ENCODE results near the gene SYNE2.
A peak's percentile ranks its signal among the peaks of the same experiment; 100 is the strongest.

The SYNE2 gene

GRCh38 chr14:64049616-64050381, 197.0 kb downstream of the SYNE2 start:
- TF ChIP-seq, protein P1, sequence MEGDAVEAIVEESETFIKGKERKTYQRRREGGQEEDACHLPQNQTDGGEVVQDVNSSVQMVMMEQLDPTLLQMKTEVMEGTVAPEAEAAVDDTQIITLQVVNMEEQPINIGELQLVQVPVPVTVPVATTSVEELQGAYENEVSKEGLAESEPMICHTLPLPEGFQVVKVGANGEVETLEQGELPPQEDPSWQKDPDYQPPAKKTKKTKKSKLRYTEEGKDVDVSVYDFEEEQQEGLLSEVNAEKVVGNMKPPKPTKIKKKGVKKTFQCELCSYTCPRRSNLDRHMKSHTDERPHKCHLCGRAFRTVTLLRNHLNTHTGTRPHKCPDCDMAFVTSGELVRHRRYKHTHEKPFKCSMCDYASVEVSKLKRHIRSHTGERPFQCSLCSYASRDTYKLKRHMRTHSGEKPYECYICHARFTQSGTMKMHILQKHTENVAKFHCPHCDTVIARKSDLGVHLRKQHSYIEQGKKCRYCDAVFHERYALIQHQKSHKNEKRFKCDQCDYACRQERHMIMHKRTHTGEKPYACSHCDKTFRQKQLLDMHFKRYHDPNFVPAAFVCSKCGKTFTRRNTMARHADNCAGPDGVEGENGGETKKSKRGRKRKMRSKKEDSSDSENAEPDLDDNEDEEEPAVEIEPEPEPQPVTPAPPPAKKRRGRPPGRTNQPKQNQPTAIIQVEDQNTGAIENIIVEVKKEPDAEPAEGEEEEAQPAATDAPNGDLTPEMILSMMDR (IDR thresholded peaks at IDR 0.05; ENCODE audit: low read depth, low read length) = no peak
- H3K4me3 ChIP-seq (ENCODE audit: low read depth, low read length) = no peak overlapping the region

DNA sequence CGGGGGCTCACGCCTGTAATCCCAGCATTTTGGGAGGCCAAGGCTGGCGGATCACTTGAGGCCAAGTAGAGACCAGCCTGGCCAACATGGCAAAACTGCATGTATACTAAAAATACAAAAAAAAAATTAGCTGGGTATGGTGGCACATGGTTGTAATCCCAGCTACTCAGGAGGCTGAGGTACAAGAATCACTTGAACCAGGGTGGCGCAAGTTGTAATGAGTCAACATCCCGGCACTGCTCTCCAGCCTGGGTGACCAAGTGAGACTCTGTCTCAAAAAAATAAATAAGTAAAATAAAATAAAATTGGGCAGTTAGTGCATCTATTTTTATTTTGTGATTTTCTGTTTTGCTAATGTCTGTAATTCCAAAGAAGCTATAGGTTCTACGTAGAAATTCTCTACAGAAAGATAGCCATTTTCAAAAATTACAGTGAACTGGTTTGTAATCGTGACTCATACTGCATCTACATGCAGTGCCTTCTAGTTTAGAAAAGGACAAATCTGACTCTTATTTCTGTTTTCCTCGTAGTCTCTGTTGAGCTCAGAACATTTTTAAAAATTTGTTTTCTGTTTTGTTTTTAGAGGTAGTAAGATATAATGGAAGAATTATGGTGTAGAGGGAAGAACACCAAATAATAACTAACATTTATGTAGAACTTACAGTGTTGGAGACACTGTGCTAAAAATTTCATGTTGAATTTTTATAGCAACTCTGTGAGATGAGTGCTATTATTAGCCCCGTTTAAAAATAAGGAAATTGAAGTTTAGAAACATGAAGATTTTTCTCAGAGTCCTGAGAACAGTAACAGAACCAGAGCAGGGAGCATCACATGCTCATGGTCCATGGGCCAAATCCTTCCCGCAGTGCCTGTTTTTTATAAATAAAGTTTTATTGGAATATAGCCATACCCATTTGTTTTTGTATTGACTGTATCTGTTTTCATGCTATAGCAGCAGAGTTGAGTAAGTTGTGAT, 201.2 kb downstream of the SYNE2 start:
- TF ChIP-seq, protein P1 (IDR thresholded peaks at IDR 0.05; ENCODE audit: low read depth, low read length) = no peak
- no peak overlapping the region for H3K4me3 ChIP-seq (ENCODE audit: low read depth, low read length)

DNA sequence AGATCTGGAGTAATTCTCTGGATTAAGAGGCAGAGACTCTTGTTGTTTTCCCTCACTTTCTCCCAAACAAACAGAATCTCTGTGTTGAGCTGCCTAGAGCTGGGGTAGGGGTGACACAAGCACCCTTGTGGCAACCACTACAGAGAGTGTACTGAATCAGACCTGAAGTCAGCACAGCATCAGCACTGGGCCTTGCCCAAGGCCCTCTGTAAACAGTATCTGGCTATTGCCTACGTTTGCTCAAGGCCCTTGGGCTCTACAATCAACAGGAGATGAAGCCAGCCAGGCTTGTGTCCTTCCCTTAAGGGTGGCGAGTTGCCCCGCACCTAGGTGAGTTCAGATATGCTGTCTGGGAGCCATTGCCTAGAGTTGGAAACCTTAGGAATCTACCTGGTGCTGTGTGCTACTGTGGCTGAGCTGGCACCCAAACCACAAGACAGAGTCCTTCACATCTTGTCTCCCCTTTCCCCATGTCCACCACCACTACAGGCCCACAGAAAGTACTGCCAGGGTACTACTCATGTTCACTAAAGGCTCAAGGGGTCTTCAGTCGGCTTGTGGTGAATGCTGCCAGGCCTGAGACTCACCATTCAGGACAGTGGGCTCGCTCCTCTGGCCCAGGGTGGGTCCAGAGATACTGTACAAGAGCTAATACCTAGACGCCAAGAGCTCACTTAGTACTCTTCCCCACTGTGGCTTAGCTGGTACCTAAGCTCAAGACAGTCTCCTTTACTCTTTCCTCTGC, 206.8 kb downstream of the SYNE2 start:
- TF ChIP-seq, protein P1 (IDR thresholded peaks at IDR 0.05; ENCODE audit: low read depth, low read length) = no peak
- H3K4me3 ChIP-seq (ENCODE audit: low read depth, low read length) = no peak overlapping the region

DNA sequence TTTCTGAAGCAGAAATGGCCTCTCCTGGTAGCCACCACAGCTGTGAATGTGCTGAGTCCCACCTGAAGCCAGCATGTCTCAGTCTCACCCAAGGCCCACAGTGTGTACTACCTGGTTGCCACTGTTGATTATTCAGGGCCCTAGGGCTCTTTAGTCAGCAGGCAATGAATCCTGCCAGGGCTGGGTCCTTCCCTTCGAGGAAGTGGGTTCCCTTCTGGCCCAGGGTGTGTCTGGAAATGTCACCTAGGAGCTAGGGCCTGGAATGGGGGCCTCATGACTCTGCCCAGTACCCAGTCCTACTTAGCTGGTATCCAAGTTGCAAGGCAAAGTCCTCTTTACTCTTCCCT, 207.4 kb downstream of the SYNE2 start:
- no peak overlapping the region for H3K4me3 ChIP-seq (ENCODE audit: low read depth, low read length)
- TF ChIP-seq, protein P1 (IDR thresholded peaks at IDR 0.05; ENCODE audit: low read depth, low read length) = no peak

GRCh38 chr14:64060648-64061096, 207.9 kb downstream of the SYNE2 start:
- TF ChIP-seq, protein P1 (IDR thresholded peaks at IDR 0.05; ENCODE audit: low read depth, low read length) = peak; percentile 54; the same call in 1 of the 2 replicates
- no peak overlapping the region for H3K4me3 ChIP-seq (ENCODE audit: low read depth, low read length)

DNA sequence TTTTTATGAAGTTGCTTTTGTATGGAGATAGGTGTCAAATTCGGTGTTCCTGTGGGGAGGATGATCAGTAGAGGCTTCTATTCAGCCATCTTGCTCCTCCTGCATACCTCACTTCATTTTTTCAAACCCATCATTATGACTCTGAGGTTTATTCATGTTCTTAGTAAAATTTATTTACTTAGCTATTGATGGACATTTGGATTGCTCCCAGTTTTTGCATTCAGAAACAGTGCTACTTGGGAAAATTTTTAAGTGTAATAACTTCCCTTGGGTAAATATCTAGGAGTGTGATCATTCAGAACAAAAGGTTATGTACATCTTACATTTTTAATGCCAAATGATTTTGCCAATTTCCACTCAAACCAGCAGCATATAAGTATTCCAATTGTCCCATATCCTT, 208.3 kb downstream of the SYNE2 start:
- TF ChIP-seq, protein P1 (IDR thresholded peaks at IDR 0.05; ENCODE audit: low read depth, low read length) = no peak
- no peak overlapping the region for H3K4me3 ChIP-seq (ENCODE audit: low read depth, low read length)

All from WI38 (cell line).